ENCODE data around the gene CRAMP1. TPM values are rescaled to one million over a fixed set of nuclear protein-coding genes. Genes with fewer than 3 reads are reported as not detected.

Gene CRAMP1
- total RNA-seq, 1 experiment from 2014 or later: 28.8 TPM

DNA sequence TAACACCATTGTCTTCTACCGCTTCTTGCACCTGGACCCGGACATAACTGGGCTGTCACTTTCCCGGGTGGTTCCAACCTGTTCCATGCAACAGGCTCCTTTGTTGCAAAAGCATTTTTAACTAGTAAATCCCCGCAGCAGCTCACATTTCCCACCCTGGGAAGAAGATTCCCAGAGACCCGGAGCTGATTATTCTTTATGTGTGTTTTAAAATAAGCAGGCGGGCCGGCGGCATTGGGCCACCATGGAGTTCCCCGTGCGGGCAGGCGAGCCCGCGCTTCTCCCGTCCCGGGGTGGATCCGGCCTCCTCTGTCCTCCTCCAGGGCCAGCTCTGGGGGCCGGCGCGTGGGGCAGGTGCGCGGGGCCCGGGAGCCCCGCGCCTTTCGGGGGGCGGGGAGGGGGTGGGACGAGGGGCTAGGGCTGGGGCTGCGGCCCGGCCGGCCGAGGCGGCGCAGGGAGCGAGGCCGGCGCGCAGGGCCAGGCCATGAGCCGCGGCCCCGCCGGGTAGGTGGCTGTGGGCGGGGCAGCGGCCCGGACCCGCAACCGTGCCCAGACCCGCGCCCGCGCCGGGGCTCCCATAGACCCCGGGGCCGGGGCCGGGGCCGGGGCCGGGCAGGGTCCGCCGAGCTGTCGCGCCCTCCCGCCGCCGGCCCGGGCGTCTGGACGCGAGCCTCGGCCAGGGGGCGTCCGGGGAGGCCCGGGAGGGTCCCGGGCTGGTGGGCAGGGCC, 1.7 kb downstream of the CRAMP1 start:
- DNase-seq (ENCODE audit: low read depth, low spot score) (no peak), ATAC-seq (no peak)
- no TSS peak for BruUV-seq (replicated peaks)
- Histone ChIP-seq H3K36me3 (ENCODE audit: control insufficient read depth, insufficient read depth, low read length) (peaks cover 13% of the 10 kb centered on the region), H3K4me1 (ENCODE audit: control insufficient read depth, insufficient read depth, low read length) (peaks cover 17% of the 10 kb centered on the region), H3K27me3 (ENCODE audit: control insufficient read depth, insufficient read depth, low read length) (no peaks in the 10 kb centered on the region), H3K9me3 (ENCODE audit: control insufficient read depth, insufficient read depth, low read depth, low read length) (no peaks in the 10 kb centered on the region), H3K4me3 (ENCODE audit: low read depth in 2 of 2, low read length in 2 of 2) (peak overlapping the region; percentile 87 to 91), H3K27ac (ENCODE audit: low read length) (peak overlapping the region; percentile 94)
- CTCF ChIA-PET: no interaction called here
- TF ChIP-seq SIN3A (IDR thresholded peaks at IDR 0.05; ENCODE audit: borderline replicate concordance, insufficient read depth, low read depth, low read length) (0 out of 2 replicates have a peak, but pooled peaks have one; percentile 19), POLR2AphosphoS5 (IDR thresholded peaks at IDR 0.05; ENCODE audit: low read depth, low read length) (no peak)
- intact Hi-C loops (cut with micrococcal nuclease; ENCODE audit: unreplicated experiment) (no loop called here), in situ Hi-C loops (cut with HindIII; ENCODE audit: low pct_unique_long_range_greater_than_20kb, low sequenced_read_pairs) (no loop called here)
- POLR2A ChIA-PET: no interaction called here

DNA sequence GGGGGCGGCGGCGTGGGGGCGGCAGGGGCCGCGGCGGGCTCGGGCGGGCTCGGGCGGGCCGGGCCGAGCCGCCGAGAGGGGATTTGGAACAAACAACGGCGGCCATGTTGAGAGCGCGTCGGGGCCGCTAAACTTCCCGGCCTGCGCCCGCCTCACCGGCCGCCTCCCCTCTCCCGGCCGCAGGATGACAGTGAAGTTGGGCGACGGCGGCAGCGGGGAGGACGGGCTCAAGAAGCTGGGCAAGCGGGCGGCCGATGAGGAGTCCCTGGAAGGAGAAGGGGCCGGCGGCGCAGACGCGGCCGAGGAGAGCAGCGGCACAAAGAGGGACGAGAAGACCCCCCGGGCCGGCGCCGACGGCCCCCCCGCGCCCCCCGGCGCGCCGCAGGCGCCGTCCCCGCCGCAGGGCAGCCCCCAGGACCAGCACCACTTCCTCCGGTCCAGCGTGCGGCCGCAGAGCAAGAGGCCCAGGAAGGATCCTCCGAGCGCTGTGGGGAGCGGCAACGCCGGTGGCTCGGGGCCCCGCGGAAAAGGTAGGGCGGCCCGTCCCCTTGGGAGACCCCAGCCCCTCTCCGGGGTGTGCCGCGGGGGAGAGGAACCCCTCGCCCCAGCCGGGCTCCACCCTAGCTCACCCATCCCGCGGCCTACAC, 2.4 kb downstream of the CRAMP1 start:
- ATAC-seq: no peak
- Histone ChIP-seq H3K27me3 (ENCODE audit: control insufficient read depth, insufficient read depth, low read length) (no peaks in the 10 kb centered on the region), H3K36me3 (ENCODE audit: control insufficient read depth, insufficient read depth, low read length) (peaks cover 13% of the 10 kb centered on the region), H3K27ac (ENCODE audit: low read length) (peak overlapping the region; percentile 89), H3K4me3 (ENCODE audit: low read depth in 2 of 2, low read length in 2 of 2) (peak overlapping the region; percentile 54 to 91), H3K4me1 (ENCODE audit: control insufficient read depth, insufficient read depth, low read length) (peaks cover 13% of the 10 kb centered on the region), H3K9me3 (ENCODE audit: control insufficient read depth, insufficient read depth, low read depth, low read length) (no peaks in the 10 kb centered on the region)
- DNase-seq (ENCODE audit: low read depth, low spot score): no peak
- TF ChIP-seq POLR2AphosphoS5 (IDR thresholded peaks at IDR 0.05; ENCODE audit: low read depth, low read length) (no peak), REST (IDR thresholded peaks at IDR 0.05; ENCODE audit: insufficient read depth in 1 of 2, low read depth in 2 of 2, low read length in 1 of 2) (no peak), TCF7L2 (IDR thresholded peaks at IDR 0.05; ENCODE audit: low read depth, low read length) (no peak), SIN3A (IDR thresholded peaks at IDR 0.05; ENCODE audit: borderline replicate concordance, insufficient read depth, low read depth, low read length) (no peak)
- TF ChIP-seq, protein P1, sequence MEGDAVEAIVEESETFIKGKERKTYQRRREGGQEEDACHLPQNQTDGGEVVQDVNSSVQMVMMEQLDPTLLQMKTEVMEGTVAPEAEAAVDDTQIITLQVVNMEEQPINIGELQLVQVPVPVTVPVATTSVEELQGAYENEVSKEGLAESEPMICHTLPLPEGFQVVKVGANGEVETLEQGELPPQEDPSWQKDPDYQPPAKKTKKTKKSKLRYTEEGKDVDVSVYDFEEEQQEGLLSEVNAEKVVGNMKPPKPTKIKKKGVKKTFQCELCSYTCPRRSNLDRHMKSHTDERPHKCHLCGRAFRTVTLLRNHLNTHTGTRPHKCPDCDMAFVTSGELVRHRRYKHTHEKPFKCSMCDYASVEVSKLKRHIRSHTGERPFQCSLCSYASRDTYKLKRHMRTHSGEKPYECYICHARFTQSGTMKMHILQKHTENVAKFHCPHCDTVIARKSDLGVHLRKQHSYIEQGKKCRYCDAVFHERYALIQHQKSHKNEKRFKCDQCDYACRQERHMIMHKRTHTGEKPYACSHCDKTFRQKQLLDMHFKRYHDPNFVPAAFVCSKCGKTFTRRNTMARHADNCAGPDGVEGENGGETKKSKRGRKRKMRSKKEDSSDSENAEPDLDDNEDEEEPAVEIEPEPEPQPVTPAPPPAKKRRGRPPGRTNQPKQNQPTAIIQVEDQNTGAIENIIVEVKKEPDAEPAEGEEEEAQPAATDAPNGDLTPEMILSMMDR (IDR thresholded peaks at IDR 0.05): no peak
- in situ Hi-C loops (cut with HindIII; ENCODE audit: low pct_unique_long_range_greater_than_20kb, low sequenced_read_pairs): no loop called here
- intact Hi-C loops (cut with micrococcal nuclease; ENCODE audit: unreplicated experiment): no loop called here
- CTCF ChIA-PET: no interaction called here
- no TSS peak for BruUV-seq (replicated peaks)
- POLR2A ChIA-PET: no interaction called here

DNA sequence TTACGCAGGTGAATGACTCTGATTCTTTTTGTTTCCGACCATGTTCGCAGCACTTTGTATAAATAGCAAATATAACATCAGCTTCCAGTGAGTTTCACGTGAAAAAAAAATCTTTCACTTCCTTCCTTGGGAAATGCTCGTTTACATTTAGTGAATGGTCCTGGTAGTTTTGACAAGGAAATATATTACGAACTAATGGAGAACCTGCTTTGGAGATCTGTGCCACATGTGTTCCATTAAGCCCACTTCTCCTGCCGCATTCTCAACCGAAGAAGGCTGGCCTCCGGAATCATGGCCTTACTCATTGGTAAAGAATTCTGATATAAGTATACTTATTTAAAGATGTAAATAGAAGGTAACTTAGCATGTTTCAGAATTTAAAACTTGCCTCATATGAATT, 3.6 kb downstream of the CRAMP1 start:
- peak overlapping the region; percentile 89 for H3K27ac ChIP-seq (ENCODE audit: low read length)
- CTCF ChIA-PET: no interaction called here
- H3K4me1 ChIP-seq (ENCODE audit: control insufficient read depth, insufficient read depth, low read length): peaks cover 11% of the 10 kb centered on the region
- POLR2A ChIA-PET: no interaction called here
- peak overlapping the region; percentile 54 to 91; a peak in 2 of 4 replicates for H3K4me3 ChIP-seq (ENCODE audit: low read depth in 2 of 2, low read length in 2 of 2)
- DNase-seq (ENCODE audit: low read depth, low spot score): no peak
- no peak for ATAC-seq
- TF ChIP-seq TCF7L2 (IDR thresholded peaks at IDR 0.05; ENCODE audit: low read depth, low read length) (no peak), POLR2AphosphoS5 (IDR thresholded peaks at IDR 0.05; ENCODE audit: low read depth, low read length) (no peak), REST (IDR thresholded peaks at IDR 0.05; ENCODE audit: insufficient read depth in 1 of 2, low read depth in 2 of 2, low read length in 1 of 2) (no peak), SIN3A (IDR thresholded peaks at IDR 0.05; ENCODE audit: borderline replicate concordance, insufficient read depth, low read depth, low read length) (no peak)
- intact Hi-C loops (cut with micrococcal nuclease; ENCODE audit: unreplicated experiment): no loop called here
- no peaks in the 10 kb centered on the region for H3K27me3 ChIP-seq (ENCODE audit: control insufficient read depth, insufficient read depth, low read length)
- peaks cover 13% of the 10 kb centered on the region for H3K36me3 ChIP-seq (ENCODE audit: control insufficient read depth, insufficient read depth, low read length)
- BruUV-seq (replicated peaks): no TSS peak
- H3K9me3 ChIP-seq (ENCODE audit: control insufficient read depth, insufficient read depth, low read depth, low read length): no peaks in the 10 kb centered on the region
- in situ Hi-C loops (cut with HindIII; ENCODE audit: low pct_unique_long_range_greater_than_20kb, low sequenced_read_pairs): no loop called here
